ENCODE results near the gene GPR156. TPM values are rescaled to one million over a fixed set of nuclear protein-coding genes. Genes with fewer than 3 reads are reported as not detected.
A peak's percentile ranks its signal among the peaks of the same experiment; 100 is the strongest.
"Not testable (repeated sequence)": the region's sequence is repeated elsewhere in the genome, so short reads cannot be mapped to it uniquely, and the experiment has no call there.

GPR156 gene
- total RNA-seq (2014; rRNA removed; shearing (Covaris generic)): 0.08 and 0.29 TPM in 2 replicates
- polyA plus RNA-seq (2015; cell fraction: cytosol; rRNA removed): 0.07 and 0.16 TPM in 2 replicates
- not detected in 2 replicates for polyA plus RNA-seq (2015; cell fraction: nucleus; rRNA removed)

DNA sequence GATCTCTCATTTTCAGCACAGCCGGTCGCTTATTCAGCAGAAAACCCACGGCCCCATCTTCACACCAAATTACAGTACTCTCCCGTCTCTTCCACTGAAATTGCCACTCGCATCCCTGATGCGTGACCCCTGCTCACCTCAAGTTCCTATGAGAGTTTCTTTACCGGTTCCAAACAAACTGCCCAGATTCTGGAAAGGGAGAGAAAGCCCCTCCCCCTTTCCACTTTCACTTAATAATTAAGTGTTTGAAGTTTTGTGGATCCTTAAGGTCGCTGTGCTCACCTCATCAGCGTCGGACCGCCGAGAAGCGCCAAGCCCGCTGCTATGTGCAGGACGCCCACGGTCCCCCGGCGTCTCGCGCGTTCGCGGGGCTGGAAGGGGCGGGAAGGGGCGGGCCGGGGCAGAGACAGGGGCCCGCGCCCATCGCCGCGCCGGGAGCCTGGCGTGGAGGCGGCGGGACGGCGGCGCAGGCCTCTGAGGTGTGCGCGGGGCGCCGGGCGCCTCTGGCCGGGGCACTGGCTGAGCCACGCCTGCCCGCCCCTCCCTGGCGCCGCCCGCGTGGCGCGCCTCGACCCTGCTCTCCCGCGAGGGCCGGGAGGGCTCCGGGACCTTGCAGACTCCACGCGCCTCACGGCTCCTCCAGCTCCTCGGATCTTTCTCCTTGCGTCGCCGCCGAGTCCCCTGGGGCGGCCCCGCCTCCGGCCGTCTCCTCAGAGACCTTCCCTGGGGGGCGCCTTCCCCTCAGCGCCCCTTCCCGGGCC is at the start of gene GPR156:
Gene GPR156, minus strand, starts transcription at position 476 of the 761 bp plus-strand sequence. CDS start 41,124 bp downstream, outside the sequence.
- DNase-seq (ENCODE audit: low read depth, low spot score): no peak
- in situ Hi-C loops (cut with HindIII; ENCODE audit: low pct_unique_long_range_greater_than_20kb, low sequenced_read_pairs): no loop called here

DNA sequence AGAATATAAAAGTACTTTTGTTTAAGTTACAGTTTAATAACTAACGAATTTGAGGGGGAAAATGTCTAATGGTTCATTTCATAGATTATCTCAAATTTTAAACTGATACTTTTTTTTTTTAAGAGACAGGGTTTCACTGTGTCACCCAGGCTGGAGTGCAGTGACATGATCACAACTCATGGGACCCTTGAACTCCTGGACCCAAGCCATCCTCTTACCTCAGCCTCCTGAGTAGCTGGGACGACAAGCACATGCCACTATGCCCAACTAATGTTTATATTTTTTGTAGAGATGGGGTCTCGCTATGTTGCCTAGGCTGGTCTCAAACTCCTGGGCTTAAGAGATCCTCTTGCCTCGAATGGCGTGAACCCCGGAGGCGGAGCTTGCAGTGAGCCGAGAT is 47.6 kb upstream of the GPR156 start:
- in situ Hi-C loops (cut with HindIII; ENCODE audit: low pct_unique_long_range_greater_than_20kb, low sequenced_read_pairs): no loop called here
- no peak for DNase-seq (ENCODE audit: low read depth, low spot score)

DNA sequence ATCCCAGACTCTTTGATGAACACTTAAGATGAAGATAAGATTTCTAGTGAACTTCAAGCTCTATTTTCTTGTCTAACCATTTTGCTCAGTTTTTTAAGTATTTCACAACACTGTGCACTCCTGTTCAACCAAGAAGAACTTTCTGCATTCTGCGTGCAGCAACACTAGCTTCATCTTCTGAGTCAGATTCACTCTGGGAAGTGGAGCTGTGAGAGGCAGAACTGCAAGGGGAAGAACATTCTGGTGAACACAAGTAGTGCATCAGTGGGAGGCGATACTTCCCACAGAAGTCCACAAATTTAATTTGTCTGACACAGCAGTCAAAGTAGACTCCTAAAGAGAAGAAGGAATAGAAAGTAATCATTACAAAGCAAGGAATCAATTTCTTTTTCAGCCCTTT is 46.1 kb upstream of the GPR156 start:
- in situ Hi-C loops (cut with HindIII; ENCODE audit: low pct_unique_long_range_greater_than_20kb, low sequenced_read_pairs): no loop called here
- no peak for DNase-seq (ENCODE audit: low read depth, low spot score)

DNA sequence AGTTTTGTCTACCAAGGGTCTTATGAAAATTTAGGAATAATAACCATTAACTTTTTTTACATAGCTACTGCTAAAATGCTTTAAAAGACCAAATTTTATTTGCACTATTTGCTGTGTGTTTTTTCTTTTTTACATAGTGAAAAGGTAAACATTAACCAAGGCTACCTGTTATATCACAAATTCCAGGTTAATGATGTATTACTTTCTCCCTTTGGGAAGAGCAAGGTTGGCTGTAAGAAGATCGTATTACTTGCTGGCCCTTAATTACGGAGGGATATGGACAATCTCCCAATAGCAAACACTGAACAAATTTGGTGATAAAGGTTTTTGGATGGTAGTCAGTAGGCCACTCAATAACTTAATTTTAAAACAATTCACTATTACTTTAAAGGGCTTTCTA is 41.8 kb upstream of the GPR156 start:
- in situ Hi-C loops (cut with HindIII; ENCODE audit: low pct_unique_long_range_greater_than_20kb, low sequenced_read_pairs): no loop called here
- DNase-seq (ENCODE audit: low read depth, low spot score): no peak

DNA sequence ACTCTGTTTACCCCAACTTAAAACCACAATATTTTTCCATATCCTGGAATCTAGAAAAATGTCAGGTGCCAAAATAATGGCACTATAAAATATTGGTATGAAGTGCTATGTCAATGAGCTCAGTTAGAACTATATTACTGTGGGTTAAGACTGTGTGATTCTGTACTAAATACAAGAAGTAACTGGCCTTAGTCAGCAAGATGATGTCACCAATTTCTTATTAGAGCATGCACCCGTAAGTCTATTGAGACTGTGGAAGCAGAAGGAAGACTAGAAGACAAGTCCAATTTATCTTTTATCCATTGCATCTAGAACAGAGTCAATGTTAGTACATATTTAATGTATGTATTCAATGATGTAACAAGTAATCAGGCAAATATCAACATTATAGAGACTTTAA is 39.2 kb upstream of the GPR156 start:
- no peak for DNase-seq (ENCODE audit: low read depth, low spot score)
- in situ Hi-C loops (cut with HindIII; ENCODE audit: low pct_unique_long_range_greater_than_20kb, low sequenced_read_pairs): no loop called here

DNA sequence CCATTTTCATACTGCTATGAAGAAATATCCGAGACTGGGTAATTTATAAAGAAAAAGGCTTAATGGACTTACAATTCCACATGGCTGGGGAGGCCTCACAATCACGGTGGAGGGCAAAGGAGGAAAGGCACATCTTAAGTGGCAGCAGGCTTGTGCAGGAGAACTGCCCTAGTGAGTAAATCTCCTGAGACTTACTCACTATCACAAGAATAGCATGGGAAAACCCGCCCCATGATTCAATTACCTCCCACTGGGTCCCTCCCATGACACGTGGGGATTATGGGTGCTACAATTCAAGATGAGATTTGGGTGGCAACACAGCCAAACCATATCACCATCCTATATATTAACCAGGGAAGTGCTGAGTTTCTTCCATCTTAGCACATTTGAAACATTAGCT is 38.7 kb upstream of the GPR156 start:
- in situ Hi-C loops (cut with HindIII; ENCODE audit: low pct_unique_long_range_greater_than_20kb, low sequenced_read_pairs): not testable (repeated sequence)
- DNase-seq (ENCODE audit: low read depth, low spot score): peak; percentile 47

DNA sequence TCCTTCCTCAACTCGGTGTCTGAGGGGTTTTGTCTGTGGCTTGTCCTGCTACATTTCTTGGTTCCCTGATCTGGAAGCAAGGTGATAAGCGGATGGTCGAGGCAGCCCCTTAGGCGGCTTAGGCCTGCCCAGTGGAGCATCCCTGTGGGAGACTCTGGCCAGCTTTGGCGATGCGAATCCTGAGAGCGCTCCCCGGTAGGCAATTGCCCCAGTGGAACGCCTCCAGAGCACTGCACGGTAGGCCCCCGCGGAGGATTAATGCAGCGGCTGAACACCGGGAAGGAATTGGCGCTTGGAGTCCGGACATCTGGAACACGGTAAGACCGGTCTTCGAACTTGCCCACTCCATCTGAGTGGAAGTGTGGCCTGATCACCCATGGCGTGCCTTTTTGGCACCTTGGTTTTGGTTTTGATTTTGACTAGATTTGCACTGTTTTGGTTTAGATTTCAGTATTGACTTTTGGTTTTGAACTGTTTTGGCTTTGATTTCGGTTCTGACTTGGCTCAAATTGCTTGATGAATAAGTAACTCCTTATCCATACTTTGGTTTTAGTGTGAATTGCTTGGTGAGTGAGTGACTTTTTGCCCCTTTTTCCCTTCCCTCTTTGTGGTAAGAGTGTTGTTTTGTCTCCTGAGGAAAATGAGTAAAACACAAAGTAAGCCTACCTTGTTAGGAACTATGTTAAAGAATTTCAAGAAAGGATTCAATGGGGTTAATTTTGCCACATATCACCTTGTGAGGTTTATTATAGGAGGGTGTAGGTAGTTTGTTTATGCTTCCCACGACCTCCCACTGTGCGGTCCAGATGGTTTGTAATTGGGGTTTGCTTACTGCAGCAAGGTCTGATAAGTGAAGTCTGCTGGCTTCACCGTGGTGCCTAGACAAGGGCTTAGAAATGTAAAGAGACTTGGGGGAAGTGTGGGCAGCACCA is 27.1 kb upstream of the GPR156 start:
- in situ Hi-C loops (cut with HindIII; ENCODE audit: low pct_unique_long_range_greater_than_20kb, low sequenced_read_pairs): no loop called here

DNA sequence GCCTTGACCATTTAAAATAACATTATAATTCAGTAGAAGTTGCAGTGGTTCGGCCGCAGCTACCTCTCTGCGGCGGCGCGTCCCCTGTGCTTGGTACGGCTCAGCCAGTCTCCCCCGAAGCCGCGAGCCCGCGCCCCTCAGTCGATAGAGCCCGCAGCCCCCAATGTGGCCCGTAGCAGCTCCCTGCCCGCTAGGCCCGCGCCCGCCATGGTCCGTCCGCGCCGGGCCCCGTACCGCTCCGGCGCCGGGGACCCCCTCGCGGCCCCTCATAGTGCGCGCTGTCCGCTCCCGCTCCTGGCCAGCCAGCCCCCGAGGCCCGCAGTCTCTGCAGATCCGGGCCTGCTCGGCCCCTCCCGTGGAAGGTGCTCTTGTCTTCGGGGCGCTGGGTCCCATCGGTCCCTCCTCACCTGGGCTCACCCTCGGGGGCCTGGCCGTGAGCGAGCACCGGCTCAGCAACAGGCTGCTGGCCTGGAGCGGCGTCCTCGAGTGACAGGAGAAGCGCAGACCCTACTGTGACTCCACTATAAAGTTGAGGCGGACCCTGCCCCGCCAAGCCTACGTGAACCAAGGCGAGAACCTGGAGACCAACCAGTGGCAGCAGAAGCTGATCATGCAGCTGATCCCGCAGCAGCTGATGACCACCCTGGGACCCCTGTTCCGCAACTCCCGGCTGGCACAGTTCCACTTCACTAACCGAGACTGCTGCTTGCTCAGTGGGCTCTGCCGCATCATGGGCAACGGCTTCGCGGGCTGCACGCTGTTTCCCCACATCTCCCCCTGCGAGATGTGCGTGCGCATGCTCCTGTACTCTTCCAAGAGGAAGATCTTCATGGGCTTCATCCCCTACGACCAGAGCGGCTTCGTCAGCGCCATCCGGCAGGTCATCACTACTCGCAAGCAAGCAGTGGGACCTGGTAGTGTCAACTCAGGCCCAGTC is 21.8 kb upstream of the GPR156 start:
- in situ Hi-C loops (cut with HindIII; ENCODE audit: low pct_unique_long_range_greater_than_20kb, low sequenced_read_pairs): no loop called here

More for the DNA sequence above, 27.1 kb upstream of the GPR156 start:
- no peak for DNase-seq (ENCODE audit: low read depth, low spot score)

DNA sequence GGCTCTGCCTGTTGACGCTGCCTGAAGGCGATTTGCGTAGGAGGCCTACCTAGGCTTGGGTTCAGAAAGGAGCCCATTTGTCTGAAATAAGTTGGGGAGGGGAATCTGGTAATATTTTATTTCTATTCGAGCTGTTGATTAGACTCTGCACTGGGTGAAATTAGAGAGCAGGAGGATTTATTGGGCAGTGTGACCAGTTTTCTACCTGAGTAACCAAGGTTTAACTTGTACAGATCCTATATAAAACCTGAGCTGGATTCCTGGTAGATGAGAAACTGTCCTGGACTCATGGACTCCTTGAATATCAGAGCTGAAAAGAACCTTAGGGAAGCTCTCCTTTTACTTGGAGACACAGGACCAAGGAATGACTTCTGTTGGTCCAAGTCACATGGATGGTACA is 19.6 kb upstream of the GPR156 start:
- no peak for DNase-seq (ENCODE audit: low read depth, low spot score)

More for the DNA sequence above, 21.8 kb upstream of the GPR156 start:
- no peak for DNase-seq (ENCODE audit: low read depth, low spot score)

DNA sequence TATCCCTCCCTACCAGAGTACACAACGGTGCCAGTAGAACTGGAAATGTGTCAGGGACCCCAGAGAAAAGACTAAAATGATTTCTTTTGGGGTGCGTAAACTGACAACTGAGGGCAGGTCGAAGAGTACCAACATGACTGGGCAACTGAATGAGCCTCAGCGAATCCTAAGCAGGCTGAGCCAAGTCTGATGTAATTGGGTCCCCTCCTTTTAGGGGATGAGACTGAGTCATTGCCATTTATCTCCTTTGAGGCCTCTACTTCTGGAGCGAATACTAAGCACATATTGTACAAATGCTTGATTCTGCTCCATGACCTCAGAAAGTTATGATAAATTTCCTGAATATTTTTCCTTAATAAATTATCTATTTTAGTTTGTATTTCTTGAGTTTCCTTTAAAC is 17.3 kb upstream of the GPR156 start:
- DNase-seq (ENCODE audit: low read depth, low spot score): no peak
- in situ Hi-C loops (cut with HindIII; ENCODE audit: low pct_unique_long_range_greater_than_20kb, low sequenced_read_pairs): no loop called here

More for the DNA sequence above, 19.6 kb upstream of the GPR156 start:
- in situ Hi-C loops (cut with HindIII; ENCODE audit: low pct_unique_long_range_greater_than_20kb, low sequenced_read_pairs): no loop called here

DNA sequence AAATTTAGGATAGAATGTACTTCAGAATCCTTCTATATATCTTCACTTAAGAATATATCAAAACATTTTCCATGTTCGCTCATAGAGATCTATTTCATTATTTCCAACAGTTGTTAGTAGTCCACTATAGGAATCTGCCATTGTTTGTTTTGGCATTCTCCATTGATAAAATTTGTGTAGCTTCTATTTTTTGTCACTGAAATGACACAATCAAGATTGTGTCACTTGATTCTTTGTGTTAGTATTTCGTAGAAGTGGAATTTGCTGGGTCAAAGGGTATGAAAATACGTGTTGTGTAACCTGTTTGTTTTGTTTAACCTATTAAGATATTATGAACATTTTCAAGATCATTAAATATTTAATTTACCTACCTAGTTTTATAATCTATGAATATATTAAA is 15.9 kb upstream of the GPR156 start:
- in situ Hi-C loops (cut with HindIII; ENCODE audit: low pct_unique_long_range_greater_than_20kb, low sequenced_read_pairs): no loop called here
- DNase-seq (ENCODE audit: low read depth, low spot score): no peak

DNA sequence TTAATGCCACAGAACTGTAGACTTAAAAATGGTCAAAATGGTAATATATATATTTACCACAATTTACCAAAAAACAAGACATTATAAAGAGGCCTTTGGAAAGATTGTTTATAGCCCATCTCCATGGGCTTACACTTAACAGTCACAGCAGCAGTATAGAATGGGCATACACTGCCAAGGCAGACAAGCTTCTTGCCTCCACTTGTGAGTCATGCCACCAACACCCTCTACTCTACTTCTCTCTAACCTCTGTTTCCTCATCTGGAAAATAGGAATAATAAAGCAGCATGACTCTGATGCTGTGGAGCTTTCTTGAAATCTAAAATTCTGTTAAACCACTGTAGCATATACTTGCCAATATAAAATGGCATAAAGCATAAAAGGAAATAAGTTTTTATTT is 14.4 kb upstream of the GPR156 start:
- no peak for DNase-seq (ENCODE audit: low read depth, low spot score)
- in situ Hi-C loops (cut with HindIII; ENCODE audit: low pct_unique_long_range_greater_than_20kb, low sequenced_read_pairs): no loop called here

DNA sequence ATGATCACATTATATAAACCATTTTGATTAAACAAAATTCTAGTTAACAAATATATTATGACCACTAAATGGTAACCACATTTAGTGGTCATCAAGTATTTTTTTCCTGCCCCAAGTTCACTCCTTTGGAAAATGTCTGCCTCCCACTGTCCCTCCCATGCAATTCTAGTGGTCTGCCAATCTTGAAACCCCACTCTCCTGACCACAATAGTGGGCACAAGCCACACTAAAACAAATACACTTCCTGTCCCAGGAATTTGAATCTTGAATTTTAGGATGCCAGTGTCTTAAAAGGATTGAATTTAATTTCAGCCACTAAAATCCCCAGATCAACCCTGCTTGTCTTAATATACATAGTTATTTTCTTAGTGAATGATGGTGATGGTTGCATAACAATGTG is 14.0 kb upstream of the GPR156 start:
- no peak for DNase-seq (ENCODE audit: low read depth, low spot score)
- in situ Hi-C loops (cut with HindIII; ENCODE audit: low pct_unique_long_range_greater_than_20kb, low sequenced_read_pairs): no loop called here

DNA sequence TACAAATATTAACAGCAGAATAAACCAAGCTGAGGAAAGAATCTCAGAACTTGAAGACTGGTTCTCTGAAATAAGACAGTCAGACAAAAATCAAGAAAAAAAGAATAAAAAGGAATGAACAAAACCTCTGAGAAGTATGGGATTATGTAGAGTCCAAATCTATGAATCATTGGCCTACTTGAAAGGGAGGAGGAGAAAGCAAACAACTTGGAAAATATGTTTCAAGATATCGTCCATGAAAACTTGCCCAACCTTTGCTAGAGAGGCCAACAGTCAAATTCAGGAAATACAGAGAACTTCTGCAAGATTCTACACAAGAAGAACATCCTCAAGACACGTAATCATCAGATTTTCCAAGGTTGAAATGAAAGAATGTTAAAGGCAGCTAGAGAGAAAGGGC is 6.5 kb upstream of the GPR156 start:
- in situ Hi-C loops (cut with HindIII; ENCODE audit: low pct_unique_long_range_greater_than_20kb, low sequenced_read_pairs); DNase-seq (ENCODE audit: low read depth, low spot score): not testable (repeated sequence)

DNA sequence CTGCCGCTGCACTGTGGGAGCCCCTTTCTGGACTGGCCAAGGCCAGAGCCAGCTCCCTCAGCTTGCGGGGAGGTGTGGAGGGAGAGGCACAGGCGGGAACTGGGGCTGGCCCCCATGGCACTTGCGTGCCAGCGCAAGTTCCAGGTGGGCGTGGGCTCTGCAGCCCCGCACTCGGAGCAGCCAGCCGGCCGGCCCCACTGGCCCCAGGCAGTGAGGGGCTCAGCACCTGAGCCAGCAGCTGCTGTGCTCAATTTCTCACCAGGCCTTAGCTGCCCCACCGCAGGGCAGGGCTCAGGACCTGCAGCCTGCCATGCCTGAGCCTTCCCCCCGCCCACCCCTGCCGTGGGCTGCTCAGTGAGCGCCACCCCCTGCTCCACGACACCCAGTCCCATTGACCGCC is 4.6 kb upstream of the GPR156 start:
- in situ Hi-C loops (cut with HindIII; ENCODE audit: low pct_unique_long_range_greater_than_20kb, low sequenced_read_pairs): no loop called here
- DNase-seq (ENCODE audit: low read depth, low spot score): no peak

DNA sequence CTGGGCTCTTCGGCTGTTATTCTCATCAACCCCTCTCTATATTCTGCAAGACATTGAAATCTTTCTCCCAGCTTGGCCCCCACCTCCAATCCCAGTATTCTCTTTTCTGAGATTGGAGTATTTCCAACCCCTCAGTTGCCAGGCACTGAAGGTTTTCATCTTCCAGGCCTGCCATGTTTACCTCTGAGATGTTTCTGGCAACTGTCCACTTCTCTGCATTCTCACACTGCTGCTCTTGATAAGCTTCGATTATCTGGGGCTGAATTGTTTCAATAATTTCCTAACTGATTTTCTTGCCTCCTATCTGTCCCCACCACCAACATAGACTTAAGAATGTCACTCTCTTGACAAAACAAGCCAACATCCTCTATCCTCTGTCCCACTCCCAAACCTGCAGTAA is 1.4 kb upstream of the GPR156 start:
- in situ Hi-C loops (cut with HindIII; ENCODE audit: low pct_unique_long_range_greater_than_20kb, low sequenced_read_pairs): no loop called here
- DNase-seq (ENCODE audit: low read depth, low spot score): no peak

DNA sequence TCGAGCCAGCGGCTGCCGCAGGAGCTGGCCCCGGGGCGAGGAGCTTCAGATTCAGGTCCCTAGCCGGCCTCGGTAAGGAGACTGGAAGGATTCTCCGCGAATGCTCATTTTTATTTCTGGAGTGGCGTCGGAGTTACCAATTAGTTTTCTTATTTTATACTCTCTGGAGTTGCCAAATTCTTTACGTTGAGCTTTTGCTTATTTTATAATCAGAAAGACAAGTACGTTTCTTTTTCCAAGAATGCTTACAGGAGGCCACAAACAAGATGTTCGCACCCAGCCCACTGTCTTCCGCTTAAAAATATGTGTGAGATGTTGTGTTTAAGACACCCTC is 453 bp upstream of the GPR156 start:
- in situ Hi-C loops (cut with HindIII; ENCODE audit: low pct_unique_long_range_greater_than_20kb, low sequenced_read_pairs): no loop called here
- no peak for DNase-seq (ENCODE audit: low read depth, low spot score)

DNA sequence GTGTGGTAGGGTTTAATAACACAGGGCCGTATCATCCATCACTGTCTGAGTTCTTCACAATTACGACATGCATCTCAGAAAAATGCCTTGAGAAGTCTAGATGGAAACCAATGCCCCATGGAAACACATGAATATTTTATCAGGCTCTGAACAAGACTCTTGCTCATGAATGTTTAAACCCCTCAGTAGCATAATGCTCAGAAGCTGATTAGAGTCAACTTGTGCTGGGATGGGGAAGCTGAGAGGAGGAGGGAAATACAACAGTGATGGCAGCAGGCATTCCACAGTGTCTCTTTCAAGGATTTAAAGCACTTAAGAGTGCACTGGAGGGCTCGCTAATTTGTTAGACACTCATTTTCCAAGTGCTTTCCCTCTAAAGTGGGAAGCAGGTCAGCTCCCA is 3.8 kb downstream of the GPR156 start:
- DNase-seq (ENCODE audit: low read depth, low spot score): no peak
- in situ Hi-C loops (cut with HindIII; ENCODE audit: low pct_unique_long_range_greater_than_20kb, low sequenced_read_pairs): no loop called here

All from SK-MEL-5 (cell line).